H9 (cell line): Measurements from ENCODE around the gene TMEM120B. TPM values are rescaled to one million over a fixed set of nuclear protein-coding genes. Genes with fewer than 3 reads are reported as not detected.
"Not testable (repeated sequence)": the region's sequence is repeated elsewhere in the genome, so short reads cannot be mapped to it uniquely, and the experiment has no call there.

Experiments used
- DNase-seq: peaks from one replicate; pipeline ENCODE4 v3.0.0-alpha.2; 2017
- H2AFZ ChIP-seq: one replicate; pipeline ENCODE4 v1.6.1; 2013; ENCODE audit warnings: mild to moderate bottlenecking, low read length, control low read depth, moderate library complexity
- H2AK5ac ChIP-seq: 2 replicates; pipeline ENCODE4 v1.6.1; 2013; ENCODE audit warnings: low read length, control low read depth, mixed read lengths; ENCODE audit not compliant: insufficient read length
- H2BK120ac ChIP-seq: one replicate; pipeline ENCODE4 v1.6.1; 2013; ENCODE audit warnings: low read depth, mild to moderate bottlenecking, low read length, control low read depth, inconsistent platforms; ENCODE audit not compliant: poor library complexity, severe bottlenecking
- H2BK12ac ChIP-seq: 2 replicates; pipeline ENCODE4 v1.6.1; 2013; ENCODE audit warnings: low read length, control low read depth, mixed read lengths, low read depth; ENCODE audit not compliant: insufficient read length
- H2BK15ac ChIP-seq: 2 replicates; pipeline ENCODE4 v1.6.1; 2013; ENCODE audit warnings: low read depth, low read length, control low read depth
- H2BK20ac ChIP-seq: one replicate; pipeline ENCODE4 v1.6.1; 2013; ENCODE audit warnings: low read depth, mild to moderate bottlenecking, low read length, control low read depth, inconsistent platforms; ENCODE audit not compliant: poor library complexity, severe bottlenecking
- H2BK5ac ChIP-seq: 2 replicates; pipeline ENCODE4 v1.6.1; 2013; ENCODE audit warnings: low read length, control low read depth, mixed read lengths; ENCODE audit not compliant: insufficient read length
- H3K14ac ChIP-seq: 2 replicates; pipeline ENCODE4 v1.6.1; 2013; ENCODE audit warnings: low read length, control low read depth; ENCODE audit not compliant: insufficient read depth
- H3K18ac ChIP-seq: 2 replicates; pipeline ENCODE4 v1.6.1; 2013; ENCODE audit warnings: low read depth, mild to moderate bottlenecking, mixed read lengths, low read length, control low read depth; ENCODE audit not compliant: insufficient read length
- H3K23ac ChIP-seq: 2 replicates; pipeline ENCODE4 v1.6.1; 2013; ENCODE audit warnings: low read length, control low read depth, mixed read lengths, low read depth; ENCODE audit not compliant: insufficient read length
- H3K23me2 ChIP-seq: 2 replicates; pipeline ENCODE4 v1.6.1; 2013; ENCODE audit warnings: low read depth, mild to moderate bottlenecking, mixed read lengths, low read length, control low read depth; ENCODE audit not compliant: insufficient read length, poor library complexity, severe bottlenecking
- H3K27ac ChIP-seq: 2 replicates; pipeline ENCODE4 v1.5.1; 2013; ENCODE audit warnings: low read length, control low read depth, mixed read lengths, low read depth; ENCODE audit not compliant: insufficient read length
- H3K27me3 ChIP-seq: 2 replicates; pipeline ENCODE4 v1.6.1; 2013; ENCODE audit warnings: low read length, control low read depth, inconsistent platforms; ENCODE audit not compliant: insufficient read depth
- H3K4ac ChIP-seq: 2 replicates; pipeline ENCODE4 v1.6.1; 2013; ENCODE audit warnings: low read depth, mild to moderate bottlenecking, control low read depth, inconsistent platforms, low read length, moderate library complexity
- H3K4me1 ChIP-seq: 2 replicates; pipeline ENCODE4 v1.6.1; 2013; ENCODE audit warnings: low read length, control low read depth, inconsistent platforms; ENCODE audit not compliant: insufficient read depth
- H3K4me2 ChIP-seq: 2 replicates; pipeline ENCODE4 v1.6.1; 2013; ENCODE audit warnings: low read length, control low read depth, mixed read lengths; ENCODE audit not compliant: insufficient read length, insufficient read depth
- H3K56ac ChIP-seq: 2 replicates; pipeline ENCODE4 v1.6.1; 2013; ENCODE audit warnings: low read depth, mild to moderate bottlenecking, mixed read lengths, low read length, control low read depth; ENCODE audit not compliant: insufficient read length
- H3K79me1 ChIP-seq: 2 replicates; pipeline ENCODE4 v1.6.1; 2013; ENCODE audit warnings: low read depth, mild to moderate bottlenecking, moderate library complexity, low read length, control low read depth, inconsistent platforms; ENCODE audit not compliant: insufficient read depth, poor library complexity, severe bottlenecking
- H3K79me2 ChIP-seq: 2 replicates; pipeline ENCODE4 v1.6.1; 2013; ENCODE audit warnings: low read length, control low read depth, inconsistent platforms; ENCODE audit not compliant: insufficient read depth
- H3K9ac ChIP-seq: 2 replicates; pipeline ENCODE4 v1.6.1; 2013; ENCODE audit warnings: low read length, control low read depth, mixed read lengths; ENCODE audit not compliant: insufficient read length; ENCODE audit errors: extremely low read depth
- H3K9me3 ChIP-seq: one replicate; pipeline ENCODE4 v1.6.1; 2013; ENCODE audit warnings: low read depth, low read length, inconsistent platforms; ENCODE audit not compliant: control insufficient read depth
- H3T11ph ChIP-seq: one replicate; pipeline ENCODE4 v1.6.1; 2013; ENCODE audit warnings: mild to moderate bottlenecking, low read length, control low read depth, inconsistent platforms
- H4K20me1 ChIP-seq: one replicate; pipeline ENCODE4 v1.6.1; 2013; ENCODE audit not compliant: control insufficient read depth, insufficient read length, insufficient read depth
- H4K5ac ChIP-seq: 2 replicates; pipeline ENCODE4 v1.6.1; 2013; ENCODE audit warnings: low read depth, mild to moderate bottlenecking, mixed read lengths, low read length, control low read depth; ENCODE audit not compliant: insufficient read length
- H4K8ac ChIP-seq: replicated peaks from 2 replicates; pipeline ENCODE4 v1.6.1; 2013; ENCODE audit warnings: low read length, control low read depth, mixed read lengths, low read depth; ENCODE audit not compliant: insufficient read length
- H4K91ac ChIP-seq: 2 replicates; pipeline ENCODE4 v1.6.1; 2013; ENCODE audit warnings: low read depth, mild to moderate bottlenecking, moderate library complexity, mixed read lengths, low read length, control low read depth; ENCODE audit not compliant: insufficient read length
- H3K27ac Mint-ChIP-seq, 3 experiments: 2 replicates in 2 of 3; 3 replicates in 1 of 3; pipeline ENCODE4 v1.8.0; 2020 to 2021; ENCODE audit warnings: mixed read lengths in 3 of 3, mild to moderate bottlenecking in 1 of 3, moderate library complexity in 1 of 3
- H3K27me3 Mint-ChIP-seq: 2 replicates; pipeline ENCODE4 v1.8.0; 2021; ENCODE audit warnings: low read depth, mild to moderate bottlenecking, moderate library complexity, mixed read lengths
- H3K36me3 Mint-ChIP-seq, 3 experiments: 2 replicates in 2 of 3; 3 replicates in 1 of 3; pipeline ENCODE4 v1.8.0; 2020 to 2021; ENCODE audit warnings: low read depth in 3 of 3, mixed read lengths in 3 of 3; ENCODE audit not compliant: insufficient read depth in 1 of 3
- H3K4me1 Mint-ChIP-seq, 2 experiments: 2 replicates each; pipeline ENCODE4 v1.8.0; 2020; ENCODE audit warnings: mixed read lengths in 2 of 2
- H3K4me3 Mint-ChIP-seq, 2 experiments: 2 replicates in 1 of 2; 3 replicates in 1 of 2; pipeline ENCODE4 v1.8.0; 2020 to 2021; ENCODE audit warnings: mild to moderate bottlenecking in 2 of 2, mixed read lengths in 2 of 2, moderate library complexity in 1 of 2
- H3K9me3 Mint-ChIP-seq, 2 experiments: 2 replicates in 1 of 2; 3 replicates in 1 of 2; pipeline ENCODE4 v1.8.0; 2020; ENCODE audit warnings: mild to moderate bottlenecking in 2 of 2, mixed read lengths in 2 of 2, moderate library complexity in 1 of 2
- CTCF ChIP-seq: fragments of 200-600 bp; sonication (generic); conservative IDR thresholded peaks from 3 replicates; pipeline ENCODE4 v1.8.0; 2021; ENCODE audit warnings: antibody characterized with exemption, mild to moderate bottlenecking
- WGBS: extraction: QIAGEN DNeasy Blood & Tissue Kit; methylation state at CpG from one replicate; pipeline ENCODE4 v1.1.7; 2013; ENCODE audit warnings: missing lambda C conversion rate, low lambda C conversion rate, mixed read lengths; ENCODE audit not compliant: insufficient read length; ENCODE audit errors: extremely low coverage; 5-methylcytosine and 5-hydroxymethylcytosine counted together
- total RNA-seq: library from RNA; stranded (reverse); gene quantifications from 2 replicates; pipeline ENCODE4 v1.2.1, GENCODE V29; 2021

Gene TMEM120B
- total RNA-seq, 1 experiment from 2014 or later = 25.8 TPM

GRCh38 chr12:121708313-121709063 lies 4.1 kb upstream of the TMEM120B start:
- peaks cover 9 to 14% of the 10 kb centered on the region in 2 experiments for H3K4me1 Mint-ChIP-seq
- Histone ChIP-seq H3K18ac (no peak overlapping the region), H3K4me2 (no peak overlapping the region), H2BK120ac (no peak overlapping the region), H3K79me2 (peaks cover under 1% of the 10 kb centered on the region; the same call in 1 of the 2 replicates), H3K79me1 (no peaks in the 10 kb centered on the region), H2AK5ac (no peak overlapping the region), H3K27me3 (no peaks in the 10 kb centered on the region), H2AFZ (no peak overlapping the region), H2BK15ac (no peak overlapping the region), H4K8ac (no peak overlapping the region), H3K27ac (no peak overlapping the region), H4K20me1 (no peaks in the 10 kb centered on the region), H3K9ac (no peak overlapping the region), H3K4ac (no peak overlapping the region), H3K14ac (no peak overlapping the region), H2BK5ac (no peak overlapping the region), H2BK12ac (no peak overlapping the region), H4K91ac (no peak overlapping the region), H3K56ac (no peak overlapping the region), H3K23ac (no peak overlapping the region), H3K4me1 (no peaks in the 10 kb centered on the region), H3K9me3 (no peaks in the 10 kb centered on the region), H3T11ph (no peak overlapping the region), H2BK20ac (no peak overlapping the region), H3K23me2 (peaks cover 11% of the 10 kb centered on the region), H4K5ac (no peak overlapping the region)
- H3K27ac Mint-ChIP-seq = no peak overlapping the region
- no peak overlapping the region for H3K4me3 Mint-ChIP-seq
- no peak for TF ChIP-seq CTCF
- no peaks in the 10 kb centered on the region; a peak in 1 of 7 replicates for H3K36me3 Mint-ChIP-seq
- no peak for DNase-seq
- WGBS = no CpG with 5 or more reads among the region's 7 CpGs
- peaks cover 0 to 5% of the 10 kb centered on the region in 2 experiments; a peak in 2 of 5 replicates for H3K9me3 Mint-ChIP-seq
- H3K27me3 Mint-ChIP-seq = no peaks in the 10 kb centered on the region; the same call in none of the 2 replicates

GRCh38 chr12:121709064-121709424 lies 3.5 kb upstream of the TMEM120B start:
- H4K20me1 ChIP-seq, H2BK12ac ChIP-seq, H2AFZ ChIP-seq, H3K23ac ChIP-seq, H4K5ac ChIP-seq, H3K79me1 ChIP-seq, H3K4me1 ChIP-seq, H3K36me3 Mint-ChIP-seq, H2BK120ac ChIP-seq, H3T11ph ChIP-seq, H3K79me2 ChIP-seq, H4K91ac ChIP-seq, H3K27me3 ChIP-seq, H3K4ac ChIP-seq, H4K8ac ChIP-seq, H3K9ac ChIP-seq, H2AK5ac ChIP-seq, H2BK20ac ChIP-seq, H3K9me3 ChIP-seq, H3K14ac ChIP-seq, DNase-seq, H2BK15ac ChIP-seq, H3K27me3 Mint-ChIP-seq, H3K27ac ChIP-seq, H2BK5ac ChIP-seq, H3K9me3 Mint-ChIP-seq, H3K56ac ChIP-seq, H3K4me2 ChIP-seq, H3K18ac ChIP-seq: not testable (repeated sequence)
- Mint-ChIP-seq H3K4me3 (peak overlapping the region in 1 of 2 experiments; percentile 57; a peak in 1 of 5 replicates), H3K4me1 (peaks cover 14 to 20% of the 10 kb centered on the region in 2 experiments), H3K27ac (peak overlapping the region in 1 of 3 experiments; percentile 52; a peak in 1 of 7 replicates)
- no CpG with 5 or more reads among the region's 8 CpGs for WGBS
- H3K23me2 ChIP-seq = peaks cover 11% of the 10 kb centered on the region
